HepG2 (cell line): ENCODE results near the gene TAF3. TPM values are rescaled to one million over a fixed set of nuclear protein-coding genes. Genes with fewer than 3 reads are reported as not detected.

ENCODE experiments used
- ATF7-NPFF ChIP-seq: sonication (generic); formaldehyde crosslinking; IDR thresholded peaks from 2 replicates; pipeline ENCODE4 v1.8.1; 2023; ENCODE audit warnings: mild to moderate bottlenecking, low read depth, missing genetic modification reagents, moderate library complexity
- ELF3 ChIP-seq: IDR thresholded peaks from 2 replicates; pipeline ENCODE4 v1.6.1; 2016; ENCODE audit warnings: missing genetic modification reagents, missing compliant biosample characterization
- RFXAP ChIP-seq: sonication (generic); formaldehyde crosslinking; IDR thresholded peaks from 2 replicates; pipeline ENCODE4 v1.4.0; 2020; ENCODE audit warnings: missing genetic modification reagents, borderline replicate concordance
- ZNF383 ChIP-seq: sonication (generic); formaldehyde crosslinking; IDR thresholded peaks from 2 replicates; pipeline ENCODE4 v1.4.0; 2020; ENCODE audit warnings: missing genetic modification reagents, mild to moderate bottlenecking, borderline replicate concordance
- ZNF552 ChIP-seq: sonication (generic); formaldehyde crosslinking; IDR thresholded peaks from 2 replicates; pipeline ENCODE4 v1.9.0; 2022; ENCODE audit warnings: missing genetic modification reagents, mild to moderate bottlenecking, borderline replicate concordance
- ZNF567 ChIP-seq: sonication (generic); formaldehyde crosslinking; IDR thresholded peaks from 2 replicates; pipeline ENCODE4 v1.8.1; 2023; ENCODE audit warnings: mild to moderate bottlenecking, missing genetic modification reagents, borderline replicate concordance
- polyA plus RNA-seq, 8 experiments: library from polyadenylated mRNA; depleted of rRNA in 3 of 8; stranded (reverse) in 7 of 8; unstranded in 1 of 8; fragments of >200 nt; fragmentation: Illumina TruSeq in 4 of 8; extraction: Trizol in 4 of 8; gene quantifications; 2 replicates each; pipeline versions ENCODE4 v1.2.1 to v1.2.3, GENCODE V29; 2011 to 2016; ENCODE audit warnings: low read depth in 4 of 8, missing spikeins in 1 of 8, mixed read lengths in 1 of 8; ENCODE audit not compliant: insufficient read depth in 1 of 8
- total RNA-seq, 5 experiments: library from RNA; depleted of rRNA; stranded (reverse); fragments of >200 nt; fragmentation: Illumina TruSeq; extraction: Trizol; gene quantifications; 2 replicates each; pipeline ENCODE4 v1.2.3, GENCODE V29; 2016; ENCODE audit warnings: low read depth in 1 of 5
- TF ChIP-seq, protein P1 (sequence below): sonication (generic); formaldehyde crosslinking; IDR thresholded peaks from 2 replicates; pipeline ENCODE4 v1.9.0; 2021; ENCODE audit warnings: mild to moderate bottlenecking, missing genetic modification reagents
- TF ChIP-seq, protein P2 (sequence below): sonication (generic); formaldehyde crosslinking; IDR thresholded peaks from 2 replicates; pipeline ENCODE4 v1.8.0; 2022; ENCODE audit warnings: missing genetic modification reagents, mild to moderate bottlenecking, inconsistent platforms, borderline replicate concordance
- TF ChIP-seq, protein P3 (sequence below): sonication (generic); formaldehyde crosslinking; IDR thresholded peaks from 2 replicates; pipeline ENCODE4 v1.4.0; 2020; ENCODE audit warnings: missing genetic modification reagents, borderline replicate concordance
- TF ChIP-seq, protein P4 (sequence below): sonication (generic); formaldehyde crosslinking; IDR thresholded peaks from 2 replicates; pipeline ENCODE4 v1.5.0; 2020; ENCODE audit warnings: missing genetic modification reagents
- TF ChIP-seq, protein P5 (sequence below): sonication (generic); formaldehyde crosslinking; IDR thresholded peaks from 2 replicates; pipeline ENCODE4 v1.4.0; 2020; ENCODE audit warnings: missing genetic modification reagents

The TAF3 gene
- total and polyA plus RNA-seq, 2 of the 13 experiments (the other 11 are each of a cell fraction or from before 2014, with no cell fraction given) = 1.7 to 2.9 TPM

DNA sequence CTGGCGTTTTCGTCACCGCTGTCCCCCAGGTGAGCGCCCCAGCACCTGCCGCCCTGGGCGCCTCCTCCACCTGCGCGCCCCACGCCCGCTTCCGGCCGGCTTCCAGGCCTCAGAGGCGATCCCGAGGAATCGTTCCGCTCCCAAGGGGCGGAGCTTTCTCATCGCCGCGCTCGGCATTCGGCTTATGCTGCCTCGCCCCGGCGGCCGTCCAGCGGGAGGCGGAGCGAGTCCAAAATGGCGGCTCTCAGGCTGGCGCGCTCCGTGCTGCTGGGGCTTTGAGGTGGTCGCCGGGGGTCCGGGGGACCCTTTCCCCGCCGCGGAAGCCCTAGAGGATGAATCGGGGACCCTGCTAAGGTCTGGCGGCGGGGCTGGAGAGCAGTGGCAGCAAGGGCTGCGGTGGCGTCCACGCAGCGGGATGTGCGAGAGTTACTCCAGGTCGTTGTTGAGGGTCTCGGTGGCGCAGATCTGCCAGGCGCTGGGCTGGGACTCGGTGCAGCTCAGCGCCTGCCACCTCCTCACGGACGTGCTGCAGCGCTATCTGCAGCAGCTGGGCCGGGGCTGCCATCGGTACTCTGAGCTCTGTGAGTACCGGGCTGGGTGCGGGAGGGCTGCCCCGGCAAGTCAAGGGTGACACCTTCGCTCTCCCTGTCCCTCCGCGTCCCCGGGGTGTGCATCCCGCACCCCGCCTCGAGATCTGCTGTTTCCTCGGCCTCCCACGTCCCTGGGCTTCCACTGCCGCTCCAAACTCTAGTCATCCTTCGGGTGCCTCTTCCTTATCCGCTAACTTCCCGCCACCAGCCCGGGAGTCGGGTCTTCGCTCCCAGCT lies at the start of gene TAF3 (continued):
- TF ChIP-seq, protein P1, sequence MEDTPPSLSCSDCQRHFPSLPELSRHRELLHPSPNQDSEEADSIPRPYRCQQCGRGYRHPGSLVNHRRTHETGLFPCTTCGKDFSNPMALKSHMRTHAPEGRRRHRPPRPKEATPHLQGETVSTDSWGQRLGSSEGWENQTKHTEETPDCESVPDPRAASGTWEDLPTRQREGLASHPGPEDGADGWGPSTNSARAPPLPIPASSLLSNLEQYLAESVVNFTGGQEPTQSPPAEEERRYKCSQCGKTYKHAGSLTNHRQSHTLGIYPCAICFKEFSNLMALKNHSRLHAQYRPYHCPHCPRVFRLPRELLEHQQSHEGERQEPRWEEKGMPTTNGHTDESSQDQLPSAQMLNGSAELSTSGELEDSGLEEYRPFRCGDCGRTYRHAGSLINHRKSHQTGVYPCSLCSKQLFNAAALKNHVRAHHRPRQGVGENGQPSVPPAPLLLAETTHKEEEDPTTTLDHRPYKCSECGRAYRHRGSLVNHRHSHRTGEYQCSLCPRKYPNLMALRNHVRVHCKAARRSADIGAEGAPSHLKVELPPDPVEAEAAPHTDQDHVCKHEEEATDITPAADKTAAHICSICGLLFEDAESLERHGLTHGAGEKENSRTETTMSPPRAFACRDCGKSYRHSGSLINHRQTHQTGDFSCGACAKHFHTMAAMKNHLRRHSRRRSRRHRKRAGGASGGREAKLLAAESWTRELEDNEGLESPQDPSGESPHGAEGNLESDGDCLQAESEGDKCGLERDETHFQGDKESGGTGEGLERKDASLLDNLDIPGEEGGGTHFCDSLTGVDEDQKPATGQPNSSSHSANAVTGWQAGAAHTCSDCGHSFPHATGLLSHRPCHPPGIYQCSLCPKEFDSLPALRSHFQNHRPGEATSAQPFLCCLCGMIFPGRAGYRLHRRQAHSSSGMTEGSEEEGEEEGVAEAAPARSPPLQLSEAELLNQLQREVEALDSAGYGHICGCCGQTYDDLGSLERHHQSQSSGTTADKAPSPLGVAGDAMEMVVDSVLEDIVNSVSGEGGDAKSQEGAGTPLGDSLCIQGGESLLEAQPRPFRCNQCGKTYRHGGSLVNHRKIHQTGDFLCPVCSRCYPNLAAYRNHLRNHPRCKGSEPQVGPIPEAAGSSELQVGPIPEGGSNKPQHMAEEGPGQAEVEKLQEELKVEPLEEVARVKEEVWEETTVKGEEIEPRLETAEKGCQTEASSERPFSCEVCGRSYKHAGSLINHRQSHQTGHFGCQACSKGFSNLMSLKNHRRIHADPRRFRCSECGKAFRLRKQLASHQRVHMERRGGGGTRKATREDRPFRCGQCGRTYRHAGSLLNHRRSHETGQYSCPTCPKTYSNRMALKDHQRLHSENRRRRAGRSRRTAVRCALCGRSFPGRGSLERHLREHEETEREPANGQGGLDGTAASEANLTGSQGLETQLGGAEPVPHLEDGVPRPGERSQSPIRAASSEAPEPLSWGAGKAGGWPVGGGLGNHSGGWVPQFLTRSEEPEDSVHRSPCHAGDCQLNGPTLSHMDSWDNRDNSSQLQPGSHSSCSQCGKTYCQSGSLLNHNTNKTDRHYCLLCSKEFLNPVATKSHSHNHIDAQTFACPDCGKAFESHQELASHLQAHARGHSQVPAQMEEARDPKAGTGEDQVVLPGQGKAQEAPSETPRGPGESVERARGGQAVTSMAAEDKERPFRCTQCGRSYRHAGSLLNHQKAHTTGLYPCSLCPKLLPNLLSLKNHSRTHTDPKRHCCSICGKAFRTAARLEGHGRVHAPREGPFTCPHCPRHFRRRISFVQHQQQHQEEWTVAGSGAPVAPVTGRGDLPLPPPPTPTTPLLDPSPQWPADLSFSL = 0 out of 2 replicates have a peak, but pooled peaks have one; percentile 36
- TF ChIP-seq ATF7-NPFF (CRISPR knock-in tag) = peak; percentile 34; the same call in 1 of the 2 replicates
- TF ChIP-seq ELF3 = peak; percentile 78
- TF ChIP-seq, protein P2, sequence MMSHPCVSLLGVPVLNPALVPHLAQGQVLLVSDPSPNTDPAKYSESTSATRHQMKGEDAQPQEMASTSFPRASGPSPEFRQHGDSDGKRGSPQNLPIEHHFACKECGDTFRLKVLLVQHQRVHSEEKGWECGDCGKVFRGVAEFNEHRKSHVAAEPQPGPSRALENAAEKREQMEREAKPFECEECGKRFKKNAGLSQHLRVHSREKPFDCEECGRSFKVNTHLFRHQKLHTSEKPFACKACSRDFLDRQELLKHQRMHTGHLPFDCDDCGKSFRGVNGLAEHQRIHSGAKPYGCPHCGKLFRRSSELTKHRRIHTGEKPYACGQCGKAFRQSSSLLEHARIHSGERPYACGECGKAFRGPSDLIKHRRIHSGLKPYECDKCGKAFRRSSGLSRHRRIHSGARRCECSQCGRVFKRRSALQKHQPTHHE = peak; percentile 46; the same call in 1 of the 2 replicates
- TF ChIP-seq, protein P3, sequence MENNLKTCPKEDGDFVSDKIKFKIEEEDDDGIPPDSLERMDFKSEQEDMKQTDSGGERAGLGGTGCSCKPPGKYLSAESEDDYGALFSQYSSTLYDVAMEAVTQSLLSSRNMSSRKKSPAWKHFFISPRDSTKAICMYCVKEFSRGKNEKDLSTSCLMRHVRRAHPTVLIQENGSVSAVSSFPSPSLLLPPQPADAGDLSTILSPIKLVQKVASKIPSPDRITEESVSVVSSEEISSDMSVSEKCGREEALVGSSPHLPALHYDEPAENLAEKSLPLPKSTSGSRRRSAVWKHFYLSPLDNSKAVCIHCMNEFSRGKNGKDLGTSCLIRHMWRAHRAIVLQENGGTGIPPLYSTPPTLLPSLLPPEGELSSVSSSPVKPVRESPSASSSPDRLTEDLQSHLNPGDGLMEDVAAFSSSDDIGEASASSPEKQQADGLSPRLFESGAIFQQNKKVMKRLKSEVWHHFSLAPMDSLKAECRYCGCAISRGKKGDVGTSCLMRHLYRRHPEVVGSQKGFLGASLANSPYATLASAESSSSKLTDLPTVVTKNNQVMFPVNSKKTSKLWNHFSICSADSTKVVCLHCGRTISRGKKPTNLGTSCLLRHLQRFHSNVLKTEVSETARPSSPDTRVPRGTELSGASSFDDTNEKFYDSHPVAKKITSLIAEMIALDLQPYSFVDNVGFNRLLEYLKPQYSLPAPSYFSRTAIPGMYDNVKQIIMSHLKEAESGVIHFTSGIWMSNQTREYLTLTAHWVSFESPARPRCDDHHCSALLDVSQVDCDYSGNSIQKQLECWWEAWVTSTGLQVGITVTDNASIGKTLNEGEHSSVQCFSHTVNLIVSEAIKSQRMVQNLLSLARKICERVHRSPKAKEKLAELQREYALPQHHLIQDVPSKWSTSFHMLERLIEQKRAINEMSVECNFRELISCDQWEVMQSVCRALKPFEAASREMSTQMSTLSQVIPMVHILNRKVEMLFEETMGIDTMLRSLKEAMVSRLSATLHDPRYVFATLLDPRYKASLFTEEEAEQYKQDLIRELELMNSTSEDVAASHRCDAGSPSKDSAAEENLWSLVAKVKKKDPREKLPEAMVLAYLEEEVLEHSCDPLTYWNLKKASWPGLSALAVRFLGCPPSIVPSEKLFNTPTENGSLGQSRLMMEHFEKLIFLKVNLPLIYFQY = peak; percentile 71; the same call in 1 of the 2 replicates
- TF ChIP-seq, protein P4, sequence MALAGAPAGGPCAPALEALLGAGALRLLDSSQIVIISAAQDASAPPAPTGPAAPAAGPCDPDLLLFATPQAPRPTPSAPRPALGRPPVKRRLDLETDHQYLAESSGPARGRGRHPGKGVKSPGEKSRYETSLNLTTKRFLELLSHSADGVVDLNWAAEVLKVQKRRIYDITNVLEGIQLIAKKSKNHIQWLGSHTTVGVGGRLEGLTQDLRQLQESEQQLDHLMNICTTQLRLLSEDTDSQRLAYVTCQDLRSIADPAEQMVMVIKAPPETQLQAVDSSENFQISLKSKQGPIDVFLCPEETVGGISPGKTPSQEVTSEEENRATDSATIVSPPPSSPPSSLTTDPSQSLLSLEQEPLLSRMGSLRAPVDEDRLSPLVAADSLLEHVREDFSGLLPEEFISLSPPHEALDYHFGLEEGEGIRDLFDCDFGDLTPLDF (CRISPR knock-in tag) = peak; percentile 71
- TF ChIP-seq ZNF383 (CRISPR knock-in tag) = peak; percentile 96; the same call in 1 of the 2 replicates
- 0 out of 2 replicates have a peak, but pooled peaks have one; percentile 23 for TF ChIP-seq ZNF567 (CRISPR knock-in tag)
- TF ChIP-seq RFXAP (CRISPR knock-in tag) = peak; percentile 40; the same call in 1 of the 2 replicates
- TF ChIP-seq ZNF552 (CRISPR knock-in tag) = 0 out of 2 replicates have a peak, but pooled peaks have one; percentile 61
- TF ChIP-seq, protein P5, sequence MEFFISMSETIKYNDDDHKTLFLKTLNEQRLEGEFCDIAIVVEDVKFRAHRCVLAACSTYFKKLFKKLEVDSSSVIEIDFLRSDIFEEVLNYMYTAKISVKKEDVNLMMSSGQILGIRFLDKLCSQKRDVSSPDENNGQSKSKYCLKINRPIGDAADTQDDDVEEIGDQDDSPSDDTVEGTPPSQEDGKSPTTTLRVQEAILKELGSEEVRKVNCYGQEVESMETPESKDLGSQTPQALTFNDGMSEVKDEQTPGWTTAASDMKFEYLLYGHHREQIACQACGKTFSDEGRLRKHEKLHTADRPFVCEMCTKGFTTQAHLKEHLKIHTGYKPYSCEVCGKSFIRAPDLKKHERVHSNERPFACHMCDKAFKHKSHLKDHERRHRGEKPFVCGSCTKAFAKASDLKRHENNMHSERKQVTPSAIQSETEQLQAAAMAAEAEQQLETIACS (CRISPR knock-in tag) = no peak
